GM23338 (cell line): ENCODE results near the gene SMYD3. TPM values are rescaled to one million over a fixed set of nuclear protein-coding genes. Genes with fewer than 3 reads are reported as not detected.
"Not testable (repeated sequence)": the region's sequence is repeated elsewhere in the genome, so short reads cannot be mapped to it uniquely, and the experiment has no call there.

ENCODE experiments used
- ATAC-seq: fragments of 200-7000 bp; cut with Tn5 transposase; 3 replicates; pipeline ENCODE4 v1.9.1; 2020
- DNase-seq: peaks from one replicate; pipeline ENCODE4 v3.0.0-alpha.2; 2015; ENCODE audit warnings: low spot score
- H2AFZ ChIP-seq: fragments of 200-600 bp; sonication (generic); 2 replicates; pipeline ENCODE4 v1.8.0; 2016; ENCODE audit warnings: antibody characterized with exemption, mild to moderate bottlenecking, moderate library complexity
- H3F3A ChIP-seq: fragments of 200-600 bp; sonication (generic); replicated peaks from 2 replicates; pipeline ENCODE4 v1.8.0; 2017; ENCODE audit warnings: antibody characterized with exemption, mixed run types, low read depth
- H3K27ac ChIP-seq: fragments of 200-600 bp; sonication (generic); 2 replicates; pipeline ENCODE4 v1.6.1; 2016; ENCODE audit warnings: low read depth
- H3K27me3 ChIP-seq: fragments of 200-600 bp; sonication (generic); 2 replicates; pipeline ENCODE4 v1.8.0; 2016; ENCODE audit warnings: mild to moderate bottlenecking, mixed run types, moderate library complexity; ENCODE audit not compliant: insufficient read depth
- H3K36me3 ChIP-seq: fragments of 200-600 bp; sonication (generic); 2 replicates; pipeline ENCODE4 v1.8.0; 2016; ENCODE audit warnings: mild to moderate bottlenecking; ENCODE audit not compliant: insufficient read depth
- H3K4me1 ChIP-seq: fragments of 200-600 bp; sonication (generic); 2 replicates; pipeline ENCODE4 v1.8.0; 2016; ENCODE audit warnings: mild to moderate bottlenecking, moderate library complexity; ENCODE audit not compliant: insufficient read depth
- H3K4me2 ChIP-seq: fragments of 200-600 bp; sonication (generic); 2 replicates; pipeline ENCODE4 v1.7.1; 2017; ENCODE audit warnings: mixed run types
- H3K4me3 ChIP-seq: fragments of 200-600 bp; sonication (generic); 2 replicates; pipeline ENCODE4 v1.6.1; 2016; ENCODE audit warnings: mixed run types
- H3K79me2 ChIP-seq: fragments of 200-600 bp; sonication (generic); replicated peaks from 2 replicates; pipeline ENCODE4 v1.8.0; 2017; ENCODE audit warnings: mild to moderate bottlenecking; ENCODE audit not compliant: insufficient read depth
- H3K9me2 ChIP-seq: fragments of 200-600 bp; sonication (generic); 2 replicates; pipeline ENCODE4 v1.8.0; 2017; ENCODE audit not compliant: insufficient read depth
- H4K20me1 ChIP-seq: fragments of 200-600 bp; sonication (generic); replicated peaks from 2 replicates; pipeline ENCODE4 v1.8.0; 2017; ENCODE audit warnings: mild to moderate bottlenecking; ENCODE audit not compliant: insufficient read depth
- H3K27ac Mint-ChIP-seq: 2 replicates; pipeline ENCODE4 v1.8.0; 2020; ENCODE audit warnings: inconsistent platforms, mild to moderate bottlenecking, moderate library complexity, mixed read lengths
- H3K27me3 Mint-ChIP-seq: 3 replicates; pipeline ENCODE4 v1.8.0; 2022; ENCODE audit warnings: low read depth, mild to moderate bottlenecking, moderate library complexity, mixed read lengths, inconsistent platforms; ENCODE audit not compliant: insufficient read depth, poor library complexity
- H3K36me3 Mint-ChIP-seq: 3 replicates; pipeline ENCODE4 v1.8.0; 2021; ENCODE audit warnings: low read depth, mild to moderate bottlenecking, inconsistent platforms, moderate library complexity, mixed read lengths
- H3K4me1 Mint-ChIP-seq: 3 replicates; pipeline ENCODE4 v1.8.0; 2020; ENCODE audit warnings: mild to moderate bottlenecking, inconsistent platforms, mixed read lengths
- H3K4me3 Mint-ChIP-seq: 3 replicates; pipeline ENCODE4 v1.8.0; 2021; ENCODE audit warnings: moderate library complexity, mild to moderate bottlenecking, inconsistent platforms, mixed read lengths
- H3K9me3 Mint-ChIP-seq: 3 replicates; pipeline ENCODE4 v1.8.0; 2020; ENCODE audit warnings: moderate library complexity, mild to moderate bottlenecking, inconsistent platforms, mixed read lengths
- CREB1 ChIP-seq: fragments of 250-450 bp; sonication (Bioruptor Pico); IDR thresholded peaks from 2 replicates; pipeline ENCODE4 v1.5.0; 2020; ENCODE audit warnings: low read depth, mild to moderate bottlenecking, moderate library complexity
- CTCF ChIP-seq, 2 experiments: fragments of 200-600 bp in 1 of 2; sonication (generic) in 1 of 2; conservative IDR thresholded peaks; 2 replicates each; pipeline versions ENCODE4 v1.5.1 to v1.6.1; 2016 to 2017; ENCODE audit warnings: antibody characterized with exemption in 2 of 2, low read depth in 2 of 2, mild to moderate bottlenecking in 2 of 2, moderate library complexity in 1 of 2
- ETS1 ChIP-seq: IDR thresholded peaks from 2 replicates; pipeline ENCODE4 v1.6.1; 2016; ENCODE audit warnings: antibody characterized with exemption
- EZH2phosphoT487 ChIP-seq: fragments of 200-600 bp; sonication (generic); IDR thresholded peaks from one replicate; pipeline ENCODE4 v1.8.1; 2018; ENCODE audit warnings: antibody characterized with exemption; ENCODE audit not compliant: unreplicated experiment
- JUNB ChIP-seq: IDR thresholded peaks from one replicate; pipeline ENCODE4 v1.6.1; 2016; ENCODE audit warnings: antibody characterized with exemption; ENCODE audit not compliant: unreplicated experiment
- NANOG ChIP-seq: IDR thresholded peaks from 2 replicates; pipeline ENCODE4 v1.6.1; 2016; ENCODE audit warnings: antibody characterized with exemption, borderline replicate concordance
- POLR2AphosphoS5 ChIP-seq: IDR thresholded peaks from 2 replicates; pipeline ENCODE4 v1.6.1; 2016; ENCODE audit warnings: antibody characterized with exemption, low read depth
- REST ChIP-seq: IDR thresholded peaks from one replicate; pipeline ENCODE4 v1.6.1; 2018; ENCODE audit warnings: antibody characterized with exemption; ENCODE audit not compliant: unreplicated experiment
- STAT1 ChIP-seq: IDR thresholded peaks from one replicate; pipeline ENCODE4 v1.6.1; 2016; ENCODE audit warnings: antibody characterized with exemption; ENCODE audit not compliant: unreplicated experiment
- ZNF114 ChIP-seq: fragments of 250-450 bp; sonication (Bioruptor Pico); IDR thresholded peaks from 2 replicates; pipeline ENCODE4 v1.5.0; 2020; ENCODE audit warnings: mild to moderate bottlenecking, moderate library complexity
- polyA plus RNA-seq: library from polyadenylated mRNA; unstranded; fragments of >200 nt; fragmentation: Nextera tagmentation; extraction: Ambion mirVana; gene quantifications from 2 replicates; pipeline ENCODE4 v1.2.1, GENCODE V29; 2016
- total RNA-seq: library from RNA; depleted of rRNA; stranded (reverse); fragments of >200 nt; shearing (Covaris generic); gene quantifications from 2 replicates; pipeline ENCODE4 v1.2.3, GENCODE V29; 2014

SMYD3 gene
- total and polyA plus RNA-seq, 2 experiments from 2014 or later, result 31.8 to 34.4 TPM

GRCh38 chr1:245742896-245743295 is 764.2 kb downstream of the SMYD3 start:
- Histone ChIP-seq H3K4me1 (no peaks in the 10 kb centered on the region), H4K20me1 (no peaks in the 10 kb centered on the region), H2AFZ (no peak overlapping the region), H3F3A (no peaks in the 10 kb centered on the region), H3K4me2 (no peak overlapping the region), H3K36me3 (no peaks in the 10 kb centered on the region), H3K27ac (no peak overlapping the region), H3K27me3 (no peaks in the 10 kb centered on the region), H3K79me2 (no peaks in the 10 kb centered on the region), H3K9me2 (0 out of 2 replicates have a peak, but pooled peaks cover 7% of the 10 kb centered on the region), H3K4me3 (no peak overlapping the region)
- TF ChIP-seq ZNF114 (CRISPR knock-in tag) (no peak), ETS1 (no peak), NANOG (no peak), STAT1 (no peak), CREB1 (CRISPR knock-in tag) (no peak), EZH2phosphoT487 (no peak), JUNB (no peak), CTCF (conservative IDR thresholded peaks at IDR 0.05; ENCODE audit: low read depth in 2 of 2) (no peak)
- peaks cover 16% of the 10 kb centered on the region; the same call in 2 of the 3 replicates for H3K9me3 Mint-ChIP-seq
- H3K4me3 Mint-ChIP-seq, result no peak overlapping the region
- peaks cover 2% of the 10 kb centered on the region for H3K27me3 Mint-ChIP-seq
- ATAC-seq, result no peak; the same call in 2 of the 3 replicates
- DNase-seq, result no peak
- peaks cover 11% of the 10 kb centered on the region for H3K36me3 Mint-ChIP-seq
- H3K27ac Mint-ChIP-seq, result no peak overlapping the region
- H3K4me1 Mint-ChIP-seq, result no peaks in the 10 kb centered on the region

GRCh38 chr1:245740336-245740735 is 766.7 kb downstream of the SMYD3 start:
- not testable (repeated sequence) for H3K36me3 ChIP-seq, H4K20me1 ChIP-seq, H2AFZ ChIP-seq, H3F3A ChIP-seq, ATAC-seq, H3K27ac ChIP-seq, DNase-seq, H3K4me2 ChIP-seq, H3K36me3 Mint-ChIP-seq, H3K9me2 ChIP-seq, H3K27ac Mint-ChIP-seq, H3K27me3 ChIP-seq, H3K4me1 ChIP-seq, H3K4me3 ChIP-seq, H3K27me3 Mint-ChIP-seq, H3K4me1 Mint-ChIP-seq, H3K9me3 Mint-ChIP-seq, H3K79me2 ChIP-seq, H3K4me3 Mint-ChIP-seq

GRCh38 chr1:245730801-245731200 is 776.3 kb downstream of the SMYD3 start:
- Histone ChIP-seq H3K27ac (no peak overlapping the region), H3K36me3 (no peaks in the 10 kb centered on the region), H3K4me3 (no peak overlapping the region), H3K9me2 (peaks cover 8% of the 10 kb centered on the region; the same call in 1 of the 2 replicates), H3F3A (no peaks in the 10 kb centered on the region), H3K4me1 (no peaks in the 10 kb centered on the region), H4K20me1 (no peaks in the 10 kb centered on the region), H3K27me3 (no peaks in the 10 kb centered on the region), H3K79me2 (no peaks in the 10 kb centered on the region), H3K4me2 (no peak overlapping the region), H2AFZ (no peak overlapping the region)
- H3K4me1 Mint-ChIP-seq, result no peaks in the 10 kb centered on the region
- H3K27ac Mint-ChIP-seq, result no peak overlapping the region
- H3K9me3 Mint-ChIP-seq, result peaks cover 16% of the 10 kb centered on the region; the same call in 2 of the 3 replicates
- DNase-seq (no peak), ATAC-seq (no peak)
- no peaks in the 10 kb centered on the region for H3K36me3 Mint-ChIP-seq
- no peak overlapping the region for H3K4me3 Mint-ChIP-seq
- H3K27me3 Mint-ChIP-seq, result peaks cover 2% of the 10 kb centered on the region
- TF ChIP-seq REST (no peak), POLR2AphosphoS5 (no peak), STAT1 (no peak), NANOG (no peak), CTCF (conservative IDR thresholded peaks at IDR 0.05; ENCODE audit: low read depth in 2 of 2) (no peak), JUNB (no peak), ETS1 (no peak)
